Neural cell (in vitro differentiated cells): ENCODE data around the gene KCTD3. TPM values are rescaled to one million over a fixed set of nuclear protein-coding genes. Genes with fewer than 3 reads are reported as not detected.

Source experiments
- H2AFZ ChIP-seq: fragments of 200-600, 300-800 bp; sonication (generic), shearing (Covaris generic); 2 replicates; pipeline ENCODE4 v1.6.0; 2014; ENCODE audit warnings: low read depth, mild to moderate bottlenecking, antibody characterized with exemption, low read length, moderate library complexity
- H3F3A ChIP-seq: fragments of 200-600 bp; shearing (Covaris generic); 2 replicates; pipeline ENCODE4 v1.6.1; 2016; ENCODE audit warnings: mild to moderate bottlenecking, moderate library complexity, mixed read lengths, antibody characterized with exemption, low read length; ENCODE audit not compliant: insufficient read depth, poor library complexity, severe bottlenecking
- H3K27ac ChIP-seq: fragments of 200-600, 300-800 bp; sonication (generic), shearing (Covaris generic); 2 replicates; pipeline ENCODE4 v1.5.1; 2014; ENCODE audit warnings: mild to moderate bottlenecking, low read length, moderate library complexity
- H3K27me3 ChIP-seq: fragments of 300-800, 200-600 bp; sonication (generic), shearing (Covaris generic); 2 replicates; pipeline ENCODE4 v1.6.0; 2014; ENCODE audit warnings: mild to moderate bottlenecking, low read depth, low read length, moderate library complexity; ENCODE audit not compliant: insufficient read depth
- H3K36me3 ChIP-seq: fragments of 300-800, 200-600 bp; sonication (generic), shearing (Covaris generic); 2 replicates; pipeline ENCODE4 v1.5.1; 2014; ENCODE audit warnings: mild to moderate bottlenecking, antibody characterized with exemption, low read length, moderate library complexity; ENCODE audit not compliant: insufficient read depth
- H3K4me2 ChIP-seq: fragments of 300-800, 200-600 bp; sonication (generic), shearing (Covaris generic); 2 replicates; pipeline ENCODE4 v1.6.0; 2014; ENCODE audit warnings: mild to moderate bottlenecking, low read length
- H3K4me3 ChIP-seq: fragments of 300-800, 200-600 bp; sonication (generic), shearing (Covaris generic); 2 replicates; pipeline ENCODE4 v1.5.1; 2014; ENCODE audit warnings: mild to moderate bottlenecking, low read length, moderate library complexity
- H3K79me2 ChIP-seq: fragments of 200-600 bp; shearing (Covaris generic); replicated peaks from 2 replicates; pipeline ENCODE4 v1.6.0; 2014; ENCODE audit warnings: mild to moderate bottlenecking, low read length, moderate library complexity; ENCODE audit not compliant: insufficient read depth
- H3K9ac ChIP-seq: fragments of 300-800, 200-600 bp; sonication (generic), shearing (Covaris generic); 2 replicates; pipeline ENCODE4 v1.6.1; 2016; ENCODE audit warnings: mild to moderate bottlenecking, low read length, mixed read lengths
- H3K9me2 ChIP-seq: fragments of 200-600 bp; shearing (Covaris generic); 2 replicates; pipeline ENCODE4 v1.6.1; 2016; ENCODE audit warnings: mild to moderate bottlenecking, low read length, mixed read lengths; ENCODE audit not compliant: insufficient read depth
- H3K9me3 ChIP-seq: fragments of 200-600, 300-800 bp; sonication (generic), shearing (Covaris generic); 2 replicates; pipeline ENCODE4 v1.6.1; 2016; ENCODE audit warnings: mild to moderate bottlenecking, mixed run types, low read length, moderate library complexity, mixed read lengths
- H4K20me1 ChIP-seq: fragments of 200-600 bp; shearing (Covaris generic); 2 replicates; pipeline ENCODE4 v1.6.1; 2016; ENCODE audit warnings: mild to moderate bottlenecking, mixed run types; ENCODE audit not compliant: insufficient read depth
- EP300 ChIP-seq: fragments of 450-650 bp; conservative IDR thresholded peaks from 2 replicates; pipeline ENCODE4 v1.6.1; 2014; ENCODE audit warnings: antibody characterized with exemption, mild to moderate bottlenecking, moderate library complexity; ENCODE audit not compliant: poor library complexity, severe bottlenecking
- EZH2 ChIP-seq: fragments of 200-600, 300-800 bp; shearing (Covaris generic), sonication (generic); IDR thresholded peaks from 2 replicates; pipeline ENCODE4 v1.6.1; 2014; ENCODE audit warnings: antibody characterized with exemption, low read length, borderline replicate concordance, mild to moderate bottlenecking; ENCODE audit not compliant: insufficient read depth, poor library complexity, severe bottlenecking
- MXI1 ChIP-seq: fragments of 450-650 bp; conservative IDR thresholded peaks from 2 replicates; pipeline ENCODE4 v1.6.1; 2014; ENCODE audit warnings: antibody characterized with exemption, mild to moderate bottlenecking; ENCODE audit not compliant: poor library complexity, severe bottlenecking
- POLR2AphosphoS5 ChIP-seq: IDR thresholded peaks from 2 replicates; pipeline ENCODE4 v1.6.1; 2012
- RAD21 ChIP-seq: fragments of 450-650 bp; conservative IDR thresholded peaks from 2 replicates; pipeline ENCODE4 v1.6.1; 2014; ENCODE audit warnings: antibody characterized with exemption, mild to moderate bottlenecking, moderate library complexity
- REST ChIP-seq: IDR thresholded peaks from 2 replicates; pipeline ENCODE4 v1.6.1; 2012; ENCODE audit warnings: borderline replicate concordance
- SMC3 ChIP-seq: fragments of 450-650 bp; conservative IDR thresholded peaks from 2 replicates; pipeline ENCODE4 v1.6.1; 2014; ENCODE audit warnings: antibody characterized with exemption, mild to moderate bottlenecking, moderate library complexity; ENCODE audit not compliant: poor library complexity
- TAF1 ChIP-seq: IDR thresholded peaks from 2 replicates; pipeline ENCODE4 v1.6.1; 2012; ENCODE audit warnings: low read depth
- polyA plus RNA-seq: library from polyadenylated mRNA; depleted of rRNA; stranded (reverse); fragments of >200 nt; gene quantifications from 2 replicates; pipeline ENCODE4 v1.2.3, GENCODE V29; 2014
- TF ChIP-seq, protein P1 (sequence below): fragments of 450-650 bp; IDR thresholded peaks from 2 replicates; pipeline ENCODE4 v1.5.1; 2014; ENCODE audit warnings: antibody characterized with exemption, mild to moderate bottlenecking, moderate library complexity; ENCODE audit not compliant: poor library complexity, severe bottlenecking

KCTD3 gene
- polyA plus RNA-seq, 1 donor from 2014 or later: 82.9 TPM

GRCh38 chr1:215645182-215645581 lies 78.1 kb downstream of the KCTD3 start:
- Histone ChIP-seq H3F3A (no peaks in the 10 kb centered on the region), H3K79me2 (no peaks in the 10 kb centered on the region), H3K27ac (no peak overlapping the region), H3K4me2 (no peak overlapping the region), H3K27me3 (no peaks in the 10 kb centered on the region), H3K4me3 (no peak overlapping the region), H3K9me2 (no peaks in the 10 kb centered on the region), H3K36me3 (no peaks in the 10 kb centered on the region), H4K20me1 (no peaks in the 10 kb centered on the region), H2AFZ (no peak overlapping the region), H3K9me3 (no peaks in the 10 kb centered on the region), H3K9ac (no peak overlapping the region)
- TF ChIP-seq RAD21 (no peak), SMC3 (no peak), EP300 (no peak), POLR2AphosphoS5 (no peak), TAF1 (no peak), MXI1 (no peak), REST (no peak), EZH2 (no peak)
- TF ChIP-seq, protein P1, sequence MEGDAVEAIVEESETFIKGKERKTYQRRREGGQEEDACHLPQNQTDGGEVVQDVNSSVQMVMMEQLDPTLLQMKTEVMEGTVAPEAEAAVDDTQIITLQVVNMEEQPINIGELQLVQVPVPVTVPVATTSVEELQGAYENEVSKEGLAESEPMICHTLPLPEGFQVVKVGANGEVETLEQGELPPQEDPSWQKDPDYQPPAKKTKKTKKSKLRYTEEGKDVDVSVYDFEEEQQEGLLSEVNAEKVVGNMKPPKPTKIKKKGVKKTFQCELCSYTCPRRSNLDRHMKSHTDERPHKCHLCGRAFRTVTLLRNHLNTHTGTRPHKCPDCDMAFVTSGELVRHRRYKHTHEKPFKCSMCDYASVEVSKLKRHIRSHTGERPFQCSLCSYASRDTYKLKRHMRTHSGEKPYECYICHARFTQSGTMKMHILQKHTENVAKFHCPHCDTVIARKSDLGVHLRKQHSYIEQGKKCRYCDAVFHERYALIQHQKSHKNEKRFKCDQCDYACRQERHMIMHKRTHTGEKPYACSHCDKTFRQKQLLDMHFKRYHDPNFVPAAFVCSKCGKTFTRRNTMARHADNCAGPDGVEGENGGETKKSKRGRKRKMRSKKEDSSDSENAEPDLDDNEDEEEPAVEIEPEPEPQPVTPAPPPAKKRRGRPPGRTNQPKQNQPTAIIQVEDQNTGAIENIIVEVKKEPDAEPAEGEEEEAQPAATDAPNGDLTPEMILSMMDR: no peak

GRCh38 chr1:215645861-215646260 lies 78.8 kb downstream of the KCTD3 start:
- Histone ChIP-seq H3K27me3 (no peaks in the 10 kb centered on the region), H3K79me2 (no peaks in the 10 kb centered on the region), H4K20me1 (no peaks in the 10 kb centered on the region), H3K36me3 (no peaks in the 10 kb centered on the region), H3K9me2 (no peaks in the 10 kb centered on the region), H3K4me3 (no peak overlapping the region), H3K9me3 (no peaks in the 10 kb centered on the region), H2AFZ (no peak overlapping the region), H3K4me2 (no peak overlapping the region), H3K27ac (no peak overlapping the region), H3F3A (no peaks in the 10 kb centered on the region), H3K9ac (no peak overlapping the region)
- TF ChIP-seq EZH2 (no peak), RAD21 (no peak), SMC3 (no peak), POLR2AphosphoS5 (no peak)

- H3K4me2 ChIP-seq: no peak overlapping the region
- no peak overlapping the region for H2AFZ ChIP-seq
Observed at GRCh38 chr1:215647738-215648137, 80.6 kb downstream of the KCTD3 start.

More at GRCh38 chr1:215647738-215648137, 80.6 kb downstream of the KCTD3 start:
- H4K20me1 ChIP-seq: no peaks in the 10 kb centered on the region
- no peaks in the 10 kb centered on the region for H3F3A ChIP-seq
- TF ChIP-seq, protein P1: no peak
- TF ChIP-seq REST (no peak), EZH2 (no peak), TAF1 (no peak), POLR2AphosphoS5 (no peak), MXI1 (no peak), RAD21 (no peak), SMC3 (no peak), EP300 (no peak)
- H3K9me2 ChIP-seq: no peaks in the 10 kb centered on the region
- no peaks in the 10 kb centered on the region for H3K27me3 ChIP-seq
- H3K9ac ChIP-seq: no peak overlapping the region
- no peaks in the 10 kb centered on the region for H3K36me3 ChIP-seq
- no peak overlapping the region for H3K4me3 ChIP-seq
- no peaks in the 10 kb centered on the region for H3K9me3 ChIP-seq
- no peaks in the 10 kb centered on the region for H3K79me2 ChIP-seq
- no peak overlapping the region for H3K27ac ChIP-seq
